ENCODE measurements around the gene IL1RAPL2.
"Not testable (repeated sequence)": the region's sequence is repeated elsewhere in the genome, so short reads cannot be mapped to it uniquely, and the experiment has no call there.

Gene IL1RAPL2

GRCh38 chrX:105636667-105637066 is 1070.7 kb downstream of the IL1RAPL2 start:
- DNase-seq = no peak

GRCh38 chrX:105645667-105646357 is 1079.8 kb downstream of the IL1RAPL2 start:
- no peak for DNase-seq

GRCh38 chrX:105646592-105647372 is 1080.8 kb downstream of the IL1RAPL2 start:
- no peak for DNase-seq

- no peak for DNase-seq
Measured at GRCh38 chrX:105647749-105648148, 1081.8 kb downstream of the IL1RAPL2 start.

- no peak for DNase-seq
Measured at GRCh38 chrX:105648732-105649131, 1082.7 kb downstream of the IL1RAPL2 start.

GRCh38 chrX:105650577-105650976 is 1084.6 kb downstream of the IL1RAPL2 start:
- no peak for DNase-seq

- DNase-seq = no peak
Measured at GRCh38 chrX:105650986-105651385, 1085.0 kb downstream of the IL1RAPL2 start.

- DNase-seq = no peak
Measured at GRCh38 chrX:105653891-105654290, 1087.9 kb downstream of the IL1RAPL2 start.

GRCh38 chrX:105658136-105658535 is 1092.1 kb downstream of the IL1RAPL2 start:
- DNase-seq = no peak

GRCh38 chrX:105662248-105662647 is 1096.2 kb downstream of the IL1RAPL2 start:
- no peak for DNase-seq

GRCh38 chrX:105664243-105664642 is 1098.2 kb downstream of the IL1RAPL2 start:
- DNase-seq = no peak

- DNase-seq = not testable (repeated sequence)
Measured at GRCh38 chrX:105684288-105684687, 1118.3 kb downstream of the IL1RAPL2 start.

- DNase-seq = no peak
Measured at GRCh38 chrX:105694839-105695238, 1128.8 kb downstream of the IL1RAPL2 start.

GRCh38 chrX:105695451-105695850 is 1129.5 kb downstream of the IL1RAPL2 start:
- no peak for DNase-seq

GRCh38 chrX:105696870-105697269 is 1130.9 kb downstream of the IL1RAPL2 start:
- no peak for DNase-seq

- DNase-seq = no peak
Measured at GRCh38 chrX:105697984-105698781, 1132.2 kb downstream of the IL1RAPL2 start.

- no peak for DNase-seq
Measured at GRCh38 chrX:105700331-105700730, 1134.3 kb downstream of the IL1RAPL2 start.

- no peak for DNase-seq
Measured at GRCh38 chrX:105701310-105702052, 1135.5 kb downstream of the IL1RAPL2 start.

- DNase-seq = no peak
Measured at GRCh38 chrX:105703876-105704275, 1137.9 kb downstream of the IL1RAPL2 start.

GRCh38 chrX:105706041-105706440 is 1140.0 kb downstream of the IL1RAPL2 start:
- no peak for DNase-seq

- DNase-seq = no peak
Measured at GRCh38 chrX:105711805-105712204, 1145.8 kb downstream of the IL1RAPL2 start.

- DNase-seq = no peak
Measured at GRCh38 chrX:105715746-105716145, 1149.7 kb downstream of the IL1RAPL2 start.

All from bone marrow (tissue), 2 donors.